Caco-2 (cell line): ENCODE results near the gene ENO2. TPM values are rescaled to one million over a fixed set of nuclear protein-coding genes. Genes with fewer than 3 reads are reported as not detected.

ENCODE experiments used
- BruUV-seq: library from RNA; stranded (reverse); fragments of 400-500 nt; replicated peaks from 2 replicates; lab custom pipeline; 2021; lab: Mats Ljungman, UMichigan
- CTCF ChIA-PET: fragments of 300-600 bp; sonication (Branson Sonifier 250); formaldehyde crosslinking; loops from one replicate; lab custom pipeline; 2022; ENCODE audit warnings: antibody characterized with exemption; lab: Charles Lee
- POLR2A ChIA-PET: fragments of 300-600 bp; sonication (Branson Sonifier 250); formaldehyde crosslinking; loops from one replicate; lab custom pipeline; 2022; ENCODE audit warnings: antibody characterized with exemption; lab: Charles Lee
- DNase-seq, 2 experiments: peaks; one replicate each; pipeline versions ENCODE4 v3.0.0 to v3.0.0-alpha.2; 2020 to 2022
- H3K27me3 ChIP-seq: replicated peaks from 2 replicates; pipeline ENCODE4 v1.6.0; 2011; ENCODE audit warnings: low read length; ENCODE audit not compliant: control insufficient read depth, insufficient read depth
- H3K36me3 ChIP-seq: 2 replicates; pipeline ENCODE4 v1.5.1; 2011; ENCODE audit warnings: low read length; ENCODE audit not compliant: control insufficient read depth, insufficient read depth
- H3K4me1 ChIP-seq: fragments of 250-450 bp; sonication (Bioruptor Pico); 2 replicates; pipeline ENCODE4 v1.5.1; 2020; ENCODE audit warnings: mild to moderate bottlenecking
- H3K4me3 ChIP-seq: 2 replicates; pipeline ENCODE4 v1.5.1; 2011; ENCODE audit warnings: low read depth, mild to moderate bottlenecking, control low read depth, low read length
- H3K9me3 ChIP-seq: fragments of 250-450 bp; sonication (Bioruptor Pico); 2 replicates; pipeline ENCODE4 v1.5.1; 2020; ENCODE audit warnings: mild to moderate bottlenecking, moderate library complexity
- H3K27ac Mint-ChIP-seq: one replicate; pipeline ENCODE4 v1.8.0; 2022; ENCODE audit warnings: mixed read lengths; ENCODE audit not compliant: unreplicated experiment
- H3K27me3 Mint-ChIP-seq: one replicate; pipeline ENCODE4 v1.8.0; 2022; ENCODE audit warnings: mixed read lengths; ENCODE audit not compliant: insufficient read depth, unreplicated experiment
- H3K36me3 Mint-ChIP-seq: one replicate; pipeline ENCODE4 v1.8.0; 2022; ENCODE audit warnings: mild to moderate bottlenecking, mixed read lengths; ENCODE audit not compliant: insufficient read depth, unreplicated experiment
- H3K4me1 Mint-ChIP-seq: one replicate; pipeline ENCODE4 v1.8.0; 2022; ENCODE audit warnings: low read depth, mixed read lengths; ENCODE audit not compliant: unreplicated experiment
- H3K4me3 Mint-ChIP-seq: one replicate; pipeline ENCODE4 v1.8.0; 2022; ENCODE audit warnings: mild to moderate bottlenecking, moderate library complexity, mixed read lengths; ENCODE audit not compliant: unreplicated experiment
- H3K9me3 Mint-ChIP-seq: one replicate; pipeline ENCODE4 v1.8.0; 2022; ENCODE audit warnings: mixed read lengths; ENCODE audit not compliant: unreplicated experiment
- CTCF ChIP-seq, 2 experiments: fragments of 200-600 bp in 1 of 2; IDR thresholded peaks; 1 replicate in 1 of 2; 2 replicates in 1 of 2; pipeline versions ENCODE4 v1.5.1 to v1.8.0; 2011 to 2022; ENCODE audit warnings: antibody characterized with exemption in 1 of 2, control low read depth in 1 of 2, inconsistent platforms in 1 of 2, low read depth in 1 of 2, low read length in 1 of 2, mild to moderate bottlenecking in 1 of 2, moderate library complexity in 1 of 2; ENCODE audit not compliant: insufficient read depth in 1 of 2, severe bottlenecking in 1 of 2, unreplicated experiment in 1 of 2
- intact Hi-C: fragments of 100-400 bp; cut with micrococcal nuclease; formaldehyde crosslinking; loops from one replicate; pipeline ENCODE4 v1.10.0; 2022; ENCODE audit not compliant: unreplicated experiment
- total RNA-seq: library from RNA; stranded (reverse); gene quantifications from 2 replicates; pipeline ENCODE4 v1.2.3, GENCODE V29; 2022

Gene ENO2
- total RNA-seq, 1 experiment from 2014 or later = 23.2 TPM

GRCh38 chr12:6948873-6949594 lies 34.7 kb downstream of the ENO2 start:
- Mint-ChIP-seq H3K4me3 (peak overlapping the region; percentile 8), H3K4me1 (peaks cover 23% of the 10 kb centered on the region), H3K36me3 (peaks cover 32% of the 10 kb centered on the region), H3K27ac (no peak overlapping the region), H3K9me3 (no peaks in the 10 kb centered on the region), H3K27me3 (no peaks in the 10 kb centered on the region)
- Histone ChIP-seq H3K4me1 (peaks cover 11% of the 10 kb centered on the region), H3K27me3 (no peaks in the 10 kb centered on the region), H3K4me3 (no peak overlapping the region), H3K36me3 (no peaks in the 10 kb centered on the region), H3K9me3 (no peaks in the 10 kb centered on the region)
- intact Hi-C loops = no loop called here
- CTCF ChIA-PET = interaction anchor here (0.5 to 1.0 kb wide), 2 partner anchors 11 to 145 kb away, joined by 3 read pairs; no protein-coding TSS in a partner anchor
- POLR2A ChIA-PET = interaction anchor here (0.6 kb wide), 1 partner anchor 222 kb away, joined by 6 read pairs; no protein-coding TSS in a partner anchor
- no peak for TF ChIP-seq CTCF (IDR thresholded peaks at IDR 0.05; ENCODE audit: insufficient read depth in 1 of 2, low read depth in 1 of 2, low read length in 1 of 2, severe bottlenecking in 1 of 2, unreplicated experiment in 1 of 2)
- BruUV-seq = no TSS peak
- no peak for DNase-seq

GRCh38 chr12:6950401-6950801 lies 36.0 kb downstream of the ENO2 start:
- no TSS peak for BruUV-seq
- Histone ChIP-seq H3K9me3 (no peaks in the 10 kb centered on the region), H3K27me3 (no peaks in the 10 kb centered on the region), H3K36me3 (no peaks in the 10 kb centered on the region), H3K4me1 (peaks cover 5% of the 10 kb centered on the region), H3K4me3 (no peak overlapping the region)
- TF ChIP-seq CTCF (IDR thresholded peaks at IDR 0.05; ENCODE audit: insufficient read depth in 1 of 2, low read depth in 1 of 2, low read length in 1 of 2, severe bottlenecking in 1 of 2, unreplicated experiment in 1 of 2) = peak; percentile 61 to 66
- Mint-ChIP-seq H3K9me3 (no peaks in the 10 kb centered on the region), H3K4me1 (peaks cover 22% of the 10 kb centered on the region), H3K27ac (no peak overlapping the region), H3K36me3 (peaks cover 20% of the 10 kb centered on the region), H3K4me3 (no peak overlapping the region), H3K27me3 (no peaks in the 10 kb centered on the region)
- ChIA-PET POLR2A (no interaction called here), CTCF (no interaction called here)
- intact Hi-C loops = no loop called here
- peak in 1 of 2 experiments; percentile 60 for DNase-seq

- Mint-ChIP-seq H3K4me3 (no peak within 1 kb of the TSS), H3K27me3 (no peaks in the 10 kb centered on the region), H3K27ac (no peak within 1 kb of the TSS), H3K9me3 (no peaks in the 10 kb centered on the region), H3K4me1 (peaks cover 17% of the 10 kb centered on the region), H3K36me3 (peaks cover 14% of the 10 kb centered on the region)
- no peak within 1 kb of the TSS for H3K4me3 ChIP-seq
- no TSS peak for BruUV-seq
- no peak for DNase-seq
- H3K9me3 ChIP-seq = no peaks in the 10 kb centered on the region
- no peaks in the 10 kb centered on the region for H3K4me1 ChIP-seq
- no peaks in the 10 kb centered on the region for H3K36me3 ChIP-seq
- intact Hi-C loops = no loop called here
- H3K27me3 ChIP-seq = no peaks in the 10 kb centered on the region
- CTCF ChIA-PET = no interaction called here
- no peak for TF ChIP-seq CTCF (IDR thresholded peaks at IDR 0.05; ENCODE audit: insufficient read depth in 1 of 2, low read depth in 1 of 2, low read length in 1 of 2, severe bottlenecking in 1 of 2, unreplicated experiment in 1 of 2)
- POLR2A ChIA-PET = no interaction called here
Measured at GRCh38 chr12:6950811-6951540, 36.6 kb downstream of the ENO2 start, which contains the start of gene PTPN6. Gene PTPN6, plus strand, starts transcription at chr12:6951356. Its CDS starts 157 bp downstream, at chr12:6951513.
